Progenitor cell of endocrine pancreas (in vitro differentiated cells): ENCODE measurements around the gene PHTF2. TPM values are rescaled to one million over a fixed set of nuclear protein-coding genes. Genes with fewer than 3 reads are reported as not detected.

Source experiments
- DNase-seq: peaks from one replicate; pipeline ENCODE4 v3.0.0; 2021; ENCODE audit warnings: low spot score; ENCODE audit not compliant: unreplicated experiment
- H3K27ac Mint-ChIP-seq: 2 replicates; pipeline ENCODE4 v1.8.0; 2021; ENCODE audit warnings: mild to moderate bottlenecking, moderate library complexity, mixed read lengths
- H3K27me3 Mint-ChIP-seq: 2 replicates; pipeline ENCODE4 v1.8.0; 2021; ENCODE audit warnings: mixed read lengths
- H3K36me3 Mint-ChIP-seq: 2 replicates; pipeline ENCODE4 v1.8.0; 2022; ENCODE audit warnings: mixed read lengths; ENCODE audit not compliant: insufficient read depth
- H3K4me1 Mint-ChIP-seq: 2 replicates; pipeline ENCODE4 v1.8.0; 2021; ENCODE audit warnings: low read depth, mixed read lengths
- H3K4me3 Mint-ChIP-seq: 2 replicates; pipeline ENCODE4 v1.8.0; 2021; ENCODE audit warnings: low read depth, mild to moderate bottlenecking, moderate library complexity, mixed read lengths
- H3K9me3 Mint-ChIP-seq: 2 replicates; pipeline ENCODE4 v1.8.0; 2021; ENCODE audit warnings: low read depth, mixed read lengths
- CTCF ChIP-seq: fragments of 200-600 bp; sonication (generic); IDR thresholded peaks from one replicate; pipeline ENCODE4 v1.5.0; 2021; ENCODE audit warnings: antibody characterized with exemption, mild to moderate bottlenecking; ENCODE audit not compliant: unreplicated experiment
- total RNA-seq: library from RNA; stranded (reverse); gene quantifications from 2 replicates; pipeline ENCODE4 v1.2.1, GENCODE V29; 2021

Gene PHTF2
- total RNA-seq, 1 donor from 2014 or later: 13.0 TPM

GRCh38 chr7:78006063-78006755, 207.6 kb downstream of the PHTF2 start:
- Mint-ChIP-seq H3K27ac (no peak overlapping the region), H3K9me3 (no peaks in the 10 kb centered on the region), H3K4me1 (no peaks in the 10 kb centered on the region), H3K4me3 (no peak overlapping the region), H3K27me3 (no peaks in the 10 kb centered on the region), H3K36me3 (no peaks in the 10 kb centered on the region)
- DNase-seq: no peak
- no peak for TF ChIP-seq CTCF

Other genes with a start within 250 kb of the PHTF2 start
- 23.4 and 24.5 TPM in 2 replicates for gene RSBN1L, start 102.3 kb upstream of the PHTF2 start, total RNA-seq
- 17.9 and 20.7 TPM in 2 replicates for gene TMEM60, start 339 bp upstream of the PHTF2 start, total RNA-seq